VCaP (cell line): ENCODE measurements around the gene MBOAT2.

Source experiments
- H3K27ac ChIP-seq: fragments of 450-650 bp; 2 replicates; pipeline ENCODE4 v1.5.1; 2017
- TF ChIP-seq, protein P1 (sequence below): fragments of 450-650 bp; conservative IDR thresholded peaks from 2 replicates; pipeline ENCODE4 v1.5.1; 2017; ENCODE audit warnings: mild to moderate bottlenecking, moderate library complexity

The MBOAT2 gene

GRCh38 chr2:9033385-9034168 lies 30.1 kb upstream of the MBOAT2 start:
- H3K27ac ChIP-seq, result peak overlapping the region; percentile 88
- TF ChIP-seq, protein P1, sequence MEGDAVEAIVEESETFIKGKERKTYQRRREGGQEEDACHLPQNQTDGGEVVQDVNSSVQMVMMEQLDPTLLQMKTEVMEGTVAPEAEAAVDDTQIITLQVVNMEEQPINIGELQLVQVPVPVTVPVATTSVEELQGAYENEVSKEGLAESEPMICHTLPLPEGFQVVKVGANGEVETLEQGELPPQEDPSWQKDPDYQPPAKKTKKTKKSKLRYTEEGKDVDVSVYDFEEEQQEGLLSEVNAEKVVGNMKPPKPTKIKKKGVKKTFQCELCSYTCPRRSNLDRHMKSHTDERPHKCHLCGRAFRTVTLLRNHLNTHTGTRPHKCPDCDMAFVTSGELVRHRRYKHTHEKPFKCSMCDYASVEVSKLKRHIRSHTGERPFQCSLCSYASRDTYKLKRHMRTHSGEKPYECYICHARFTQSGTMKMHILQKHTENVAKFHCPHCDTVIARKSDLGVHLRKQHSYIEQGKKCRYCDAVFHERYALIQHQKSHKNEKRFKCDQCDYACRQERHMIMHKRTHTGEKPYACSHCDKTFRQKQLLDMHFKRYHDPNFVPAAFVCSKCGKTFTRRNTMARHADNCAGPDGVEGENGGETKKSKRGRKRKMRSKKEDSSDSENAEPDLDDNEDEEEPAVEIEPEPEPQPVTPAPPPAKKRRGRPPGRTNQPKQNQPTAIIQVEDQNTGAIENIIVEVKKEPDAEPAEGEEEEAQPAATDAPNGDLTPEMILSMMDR, result no peak

DNA sequence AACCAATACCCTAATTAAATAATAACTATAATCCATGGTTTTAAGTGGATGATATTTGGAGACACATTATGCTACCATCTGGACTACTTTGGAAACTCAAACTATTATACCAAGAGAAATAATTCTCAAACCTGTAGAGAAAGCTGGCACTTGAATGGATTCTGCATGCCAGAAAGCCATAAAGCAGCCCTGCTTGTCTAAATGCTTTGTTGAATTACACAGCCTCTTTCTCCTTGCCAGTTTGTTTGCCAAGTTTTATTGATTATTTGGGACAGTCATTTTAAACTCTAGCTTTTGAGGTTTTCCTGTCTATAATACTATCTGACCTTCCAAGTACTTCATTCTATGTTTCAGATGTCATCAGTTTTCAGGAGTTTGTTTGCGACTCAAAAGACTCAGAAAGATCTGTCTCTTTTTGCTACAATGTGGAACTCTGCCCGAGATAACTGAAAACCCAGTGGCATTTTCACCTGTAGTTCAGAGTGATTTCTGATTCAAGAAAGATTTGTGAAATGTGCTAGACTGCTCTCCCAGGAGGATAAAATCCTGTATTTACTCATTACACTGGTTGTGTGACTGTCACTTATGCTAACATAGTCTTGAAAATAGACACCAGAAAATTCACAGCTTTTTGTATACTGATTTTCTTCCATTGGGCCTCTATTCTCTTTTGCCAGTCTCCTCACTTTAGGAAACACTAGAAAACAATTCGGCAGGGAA lies 29.2 kb upstream of the MBOAT2 start:
- TF ChIP-seq, protein P1, result no peak
- peak overlapping the region; percentile 88 for H3K27ac ChIP-seq

GRCh38 chr2:9032121-9032520 lies 28.6 kb upstream of the MBOAT2 start:
- H3K27ac ChIP-seq, result peak overlapping the region; percentile 88
- TF ChIP-seq, protein P1, result no peak

GRCh38 chr2:9031246-9031645 lies 27.8 kb upstream of the MBOAT2 start:
- TF ChIP-seq, protein P1, result no peak
- peak overlapping the region; percentile 88 for H3K27ac ChIP-seq

DNA sequence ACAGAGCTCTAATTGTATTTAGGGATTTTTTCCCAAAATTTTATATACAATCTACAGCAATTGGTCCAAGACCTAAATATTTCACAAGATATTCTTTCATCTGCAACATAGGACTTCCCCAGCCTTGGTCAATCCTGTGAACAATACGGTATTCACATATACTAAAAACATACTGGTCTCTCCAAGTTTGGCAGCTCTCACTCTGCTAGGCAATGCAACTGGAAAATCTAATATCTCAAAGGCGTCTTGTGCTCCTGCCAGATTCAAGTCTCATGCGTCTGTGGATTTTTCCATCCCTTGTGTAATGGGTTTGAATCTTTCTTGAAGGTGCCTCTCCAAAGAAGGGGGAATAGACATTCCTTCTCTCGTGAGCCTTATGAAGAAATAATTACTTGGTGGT lies 27.4 kb upstream of the MBOAT2 start:
- peak overlapping the region; percentile 88 for H3K27ac ChIP-seq
- TF ChIP-seq, protein P1, result no peak

- H3K27ac ChIP-seq, result peak overlapping the region; percentile 88
- TF ChIP-seq, protein P1, result no peak
These were observed 26.7 kb upstream of the MBOAT2 start for GRCh38 chr2:9030190-9030589.

- peak overlapping the region; percentile 88 for H3K27ac ChIP-seq
- TF ChIP-seq, protein P1, result no peak
These were observed 26.2 kb upstream of the MBOAT2 start for GRCh38 chr2:9029721-9030120.
